H1 (cell line): ENCODE results near the gene TNS1. TPM values are rescaled to one million over a fixed set of nuclear protein-coding genes. Genes with fewer than 3 reads are reported as not detected.

ENCODE experiments used
- CTCF ChIA-PET: fragments of 300-600 bp; sonication (Branson Sonifier 250); formaldehyde crosslinking; loops from one replicate; lab custom pipeline; 2021; ENCODE audit not compliant: partially characterized antibody; lab: Charles Lee
- POLR2A ChIA-PET: fragments of 300-600 bp; sonication (Branson Sonifier 250); formaldehyde crosslinking; loops from one replicate; lab custom pipeline; 2021; ENCODE audit warnings: inconsistent platforms; ENCODE audit not compliant: partially characterized antibody; lab: Charles Lee
- DNase-seq, 2 experiments: peaks; one replicate each; pipeline versions ENCODE4 v3.0.0 to v3.0.0-alpha.2; 2010 to 2022; ENCODE audit warnings: low spot score in 2 of 2, low read depth in 1 of 2, mixed read lengths in 1 of 2
- FAIRE-seq: peaks from 2 replicates; lab custom pipeline; 2011; peaks lifted over from hg19 to GRCh38; lab: Jason Lieb, UNC
- H2AFZ ChIP-seq: 2 replicates; pipeline ENCODE4 v1.8.1; 2012; ENCODE audit warnings: low read length, inconsistent platforms
- H2AK5ac ChIP-seq: 2 replicates; pipeline ENCODE4 v1.6.1; 2013; ENCODE audit warnings: low read depth, low read length
- H2BK120ac ChIP-seq: replicated peaks from 2 replicates; pipeline ENCODE3; 2013; ENCODE audit warnings: low read depth, low read length, inconsistent platforms
- H2BK12ac ChIP-seq: 2 replicates; pipeline ENCODE4 v1.6.1; 2013; ENCODE audit warnings: low read depth, low read length
- H2BK15ac ChIP-seq: 2 replicates; pipeline ENCODE4 v1.6.1; 2013; ENCODE audit warnings: low read length
- H2BK20ac ChIP-seq: 2 replicates; pipeline ENCODE4 v1.6.1; 2013; ENCODE audit warnings: low read length
- H2BK5ac ChIP-seq: 2 replicates; pipeline ENCODE4 v1.6.1; 2013; ENCODE audit warnings: low read depth, low read length
- H3K14ac ChIP-seq: 2 replicates; pipeline ENCODE4 v1.6.1; 2013; ENCODE audit warnings: inconsistent platforms; ENCODE audit not compliant: insufficient read length
- H3K18ac ChIP-seq: 2 replicates; pipeline ENCODE4 v1.6.1; 2013; ENCODE audit warnings: low read length; ENCODE audit errors: extremely low read depth
- H3K23ac ChIP-seq: 2 replicates; pipeline ENCODE4 v1.6.1; 2013; ENCODE audit warnings: inconsistent platforms; ENCODE audit not compliant: insufficient read length
- H3K23me2 ChIP-seq: 2 replicates; pipeline ENCODE4 v1.6.1; 2013; ENCODE audit warnings: low read depth, low read length
- H3K27ac ChIP-seq: 2 replicates; pipeline ENCODE4 v1.6.1; 2011; ENCODE audit warnings: low read depth, low read length, inconsistent platforms
- H3K27me3 ChIP-seq, 4 experiments: replicated peaks in 1 of 4; 1 replicate in 1 of 4; 2 replicates in 3 of 4; pipeline versions ENCODE4 v1.6.1 to v1.8.1; 2011 to 2013; ENCODE audit warnings: low read length in 3 of 4, mild to moderate bottlenecking in 3 of 4, inconsistent platforms in 2 of 4, mixed read lengths in 2 of 4, moderate library complexity in 1 of 4; ENCODE audit not compliant: control insufficient read depth in 3 of 4, insufficient read depth in 3 of 4; ENCODE audit errors: extremely low read depth in 1 of 4
- H3K36me3 ChIP-seq, 4 experiments: 2 replicates each; pipeline versions ENCODE4 v1.6.1 to v1.8.1; 2011 to 2013; ENCODE audit warnings: mild to moderate bottlenecking in 4 of 4, low read length in 3 of 4, moderate library complexity in 2 of 4, control low read depth in 1 of 4, inconsistent platforms in 1 of 4; ENCODE audit not compliant: insufficient read depth in 4 of 4, control insufficient read depth in 2 of 4
- H3K4ac ChIP-seq: replicated peaks from 2 replicates; pipeline ENCODE3; 2013; ENCODE audit warnings: low read length, low read depth, mixed read lengths, inconsistent platforms; ENCODE audit not compliant: insufficient read length
- H3K4me1 ChIP-seq, 4 experiments: replicated peaks in 1 of 4; 1 replicate in 1 of 4; 2 replicates in 3 of 4; pipeline versions ENCODE4 v1.6.1 to v1.8.1; 2011 to 2013; ENCODE audit warnings: low read length in 3 of 4, inconsistent platforms in 2 of 4, mixed read lengths in 1 of 4; ENCODE audit not compliant: insufficient read depth in 4 of 4, control insufficient read depth in 3 of 4
- H3K4me2 ChIP-seq, 2 experiments: 2 replicates each; pipeline versions ENCODE4 v1.6.1 to v1.8.1; 2011 to 2013; ENCODE audit warnings: low read depth in 2 of 2, low read length in 2 of 2, control low read depth in 1 of 2, inconsistent platforms in 1 of 2, mild to moderate bottlenecking in 1 of 2; ENCODE audit not compliant: insufficient read depth in 1 of 2
- H3K4me3 ChIP-seq, 4 experiments: fragments of 200-600, 300-600 bp in 1 of 4; sonication (generic), shearing (Covaris generic), sonication (Bioruptor Twin) in 1 of 4; 2 replicates each; pipeline versions ENCODE4 v1.5.1 to v1.8.1; 2011 to 2016; ENCODE audit warnings: low read length in 4 of 4, low read depth in 3 of 4, control low read depth in 2 of 4, inconsistent platforms in 2 of 4, mild to moderate bottlenecking in 2 of 4, mixed read lengths in 1 of 4, moderate library complexity in 1 of 4; ENCODE audit not compliant: insufficient read depth in 2 of 4; ENCODE audit errors: extremely low read depth in 1 of 4
- H3K56ac ChIP-seq: replicated peaks from 2 replicates; pipeline ENCODE3; 2013; ENCODE audit warnings: low read depth, mild to moderate bottlenecking, mixed read lengths, low read length, inconsistent platforms; ENCODE audit not compliant: insufficient read length
- H3K79me1 ChIP-seq: 2 replicates; pipeline ENCODE4 v1.6.1; 2013; ENCODE audit warnings: low read depth, low read length, control low read depth
- H3K79me2 ChIP-seq, 2 experiments: 2 replicates each; pipeline versions ENCODE4 v1.6.1 to v1.8.1; 2012 to 2013; ENCODE audit warnings: low read length in 2 of 2, mild to moderate bottlenecking in 2 of 2, inconsistent platforms in 1 of 2; ENCODE audit not compliant: insufficient read depth in 2 of 2, control insufficient read depth in 1 of 2
- H3K9ac ChIP-seq, 4 experiments: replicated peaks in 1 of 4; 1 replicate in 1 of 4; 2 replicates in 3 of 4; pipeline versions ENCODE4 v1.6.1 to v1.8.1; 2011 to 2013; ENCODE audit warnings: low read depth in 3 of 4, low read length in 3 of 4, control low read depth in 2 of 4, mild to moderate bottlenecking in 2 of 4, moderate library complexity in 2 of 4, inconsistent platforms in 1 of 4; ENCODE audit errors: extremely low read depth in 1 of 4
- H3K9me3 ChIP-seq, 2 experiments: 2 replicates each; pipeline versions ENCODE4 v1.6.1 to v1.8.1; 2012 to 2013; ENCODE audit warnings: mild to moderate bottlenecking in 2 of 2, moderate library complexity in 2 of 2, control low read depth in 1 of 2, inconsistent platforms in 1 of 2, low read depth in 1 of 2, low read length in 1 of 2, mixed read lengths in 1 of 2; ENCODE audit not compliant: insufficient read depth in 2 of 2
- H4K20me1 ChIP-seq, 2 experiments: replicated peaks in 1 of 2; 2 replicates each; pipeline versions ENCODE3 to v1.8.1; 2011 to 2013; ENCODE audit warnings: inconsistent platforms in 2 of 2, low read length in 2 of 2, mild to moderate bottlenecking in 1 of 2; ENCODE audit not compliant: insufficient read depth in 2 of 2, control insufficient read depth in 1 of 2
- H4K5ac ChIP-seq: 2 replicates; pipeline ENCODE4 v1.6.1; 2013; ENCODE audit warnings: low read length, low read depth, mixed read lengths, inconsistent platforms; ENCODE audit not compliant: insufficient read length
- H4K8ac ChIP-seq: 2 replicates; pipeline ENCODE4 v1.8.0; 2013; ENCODE audit warnings: mild to moderate bottlenecking, moderate library complexity, low read length, inconsistent platforms; ENCODE audit not compliant: insufficient read depth; ENCODE audit errors: extremely low read depth
- H4K91ac ChIP-seq: replicated peaks from 2 replicates; pipeline ENCODE3; 2013; ENCODE audit warnings: low read length, mixed read lengths, inconsistent platforms; ENCODE audit not compliant: insufficient read length
- HDAC6 ChIP-seq: IDR thresholded peaks from one replicate; pipeline ENCODE4 v1.7.1; 2012; ENCODE audit warnings: low read depth, mild to moderate bottlenecking, inconsistent platforms, low read length, moderate library complexity
- polyA plus RNA-seq, 7 experiments: library from polyadenylated mRNA; depleted of rRNA in 3 of 7; stranded (reverse) in 5 of 7; unstranded in 2 of 7; fragments of >200 nt in 5 of 7; fragments of 200-250 nt in 2 of 7; gene quantifications; 1 replicate in 5 of 7; 2 replicates in 1 of 7; 4 replicates in 1 of 7; pipeline versions ENCODE4 v1.2.1 to v1.2.3, GENCODE V29; 2011 to 2013; ENCODE audit warnings: missing spikeins in 2 of 7, mixed read lengths in 2 of 7
- total RNA-seq: library from RNA; stranded (reverse); fragmentation: NEBNext Ultra II Directional; extraction: Animal tissue kit (Norgen Biotek cat#: 25700); gene quantifications from 2 replicates; pipeline ENCODE4 v1.2.1, GENCODE V29; 2021

TNS1 gene
- total and polyA plus RNA-seq, 2 of the 8 experiments (the other 6 are each of a cell fraction or from before 2014, with no cell fraction given): 1.5 to 5.1 TPM

DNA sequence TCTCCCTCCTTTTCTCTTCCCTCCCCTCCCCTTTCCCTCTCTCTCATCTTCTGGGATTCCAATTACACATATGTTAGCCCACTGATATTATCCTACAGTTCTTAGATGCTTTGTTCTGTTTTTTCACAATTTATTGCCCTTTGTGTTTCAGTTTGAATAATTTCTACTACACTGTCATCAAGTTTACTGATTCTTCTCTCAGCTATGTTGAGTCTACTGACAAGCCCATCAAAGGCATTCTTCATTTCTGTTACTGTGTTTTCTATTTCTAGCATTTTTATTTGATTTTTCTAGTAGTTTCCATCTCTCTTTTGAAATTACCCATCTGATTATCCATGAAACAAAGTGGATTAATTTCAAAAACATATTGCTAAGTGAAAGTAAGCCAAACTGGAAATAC, 219.6 kb downstream of the TNS1 start:
- no peaks in the 10 kb centered on the region for H3K4me1 ChIP-seq
- H3K4me3 ChIP-seq: no peak overlapping the region
- CTCF ChIA-PET: interaction anchor here (0.7 to 1.1 kb wide), 5 partner anchors 11 to 259 kb away, joined by 3 to 5 read pairs (median 5); no protein-coding TSS in a partner anchor
- H2BK12ac ChIP-seq: no peak overlapping the region
- no peaks in the 10 kb centered on the region for H3K79me2 ChIP-seq
- no peak overlapping the region for H2BK15ac ChIP-seq
- no peak overlapping the region for H4K91ac ChIP-seq
- POLR2A ChIA-PET: no interaction called here
- H3K23me2 ChIP-seq: no peaks in the 10 kb centered on the region
- no peak overlapping the region for H2BK120ac ChIP-seq
- no peak for DNase-seq
- H4K8ac ChIP-seq: no peak overlapping the region
- no peak overlapping the region for H3K56ac ChIP-seq
- H3K14ac ChIP-seq: no peak overlapping the region
- H4K20me1 ChIP-seq: no peaks in the 10 kb centered on the region
- no peak overlapping the region for H2AK5ac ChIP-seq
- H3K4me2 ChIP-seq: no peak overlapping the region
- H3K9ac ChIP-seq: no peak overlapping the region
- no peak overlapping the region for H3K23ac ChIP-seq
- H2AFZ ChIP-seq: no peak overlapping the region
- H3K36me3 ChIP-seq: no peaks in the 10 kb centered on the region
- H3K27me3 ChIP-seq: no peaks in the 10 kb centered on the region; a peak in 1 of 7 replicates
- H3K27ac ChIP-seq: no peak overlapping the region
- H3K9me3 ChIP-seq: peaks cover 4 to 12% of the 10 kb centered on the region in 2 experiments; a peak in 3 of 4 replicates
- no peak overlapping the region for H3K4ac ChIP-seq
- H3K18ac ChIP-seq: no peak overlapping the region
- no peak for TF ChIP-seq HDAC6
- no peaks in the 10 kb centered on the region for H3K79me1 ChIP-seq
- no peak overlapping the region for H4K5ac ChIP-seq
- FAIRE-seq: no peak
- H2BK5ac ChIP-seq: no peak overlapping the region
- no peak overlapping the region for H2BK20ac ChIP-seq
